H1 (cell line): ENCODE measurements around the gene HOMER1.

Experiments
- BCL11A ChIP-seq, 2 experiments: IDR thresholded peaks; one replicate each; pipeline ENCODE4 v1.6.1; 2011; ENCODE audit warnings: low read depth in 2 of 2, low read length in 2 of 2, mild to moderate bottlenecking in 2 of 2
- CTBP2 ChIP-seq: IDR thresholded peaks from 2 replicates; pipeline ENCODE4 v1.7.0; 2011; ENCODE audit warnings: borderline replicate concordance, mild to moderate bottlenecking, moderate library complexity, mixed read lengths, low read length; ENCODE audit not compliant: insufficient read depth, insufficient read length
- POLR2A ChIP-seq, 2 experiments: IDR thresholded peaks; 1 replicate in 1 of 2; 2 replicates in 1 of 2; pipeline ENCODE4 v1.6.1; 2011; ENCODE audit warnings: low read depth in 2 of 2, low read length in 2 of 2, mild to moderate bottlenecking in 2 of 2; ENCODE audit errors: control extremely low read depth in 1 of 2
- SIRT6 ChIP-seq: IDR thresholded peaks from one replicate; pipeline ENCODE4 v1.7.1; 2012; ENCODE audit warnings: low read length, inconsistent platforms
- SP1 ChIP-seq: IDR thresholded peaks from 2 replicates; pipeline ENCODE4 v1.6.1; 2011; ENCODE audit warnings: low read depth, low read length
- SP2 ChIP-seq: IDR thresholded peaks from 2 replicates; pipeline ENCODE4 v1.6.1; 2012; ENCODE audit warnings: mild to moderate bottlenecking, low read length, inconsistent platforms
- TAF1 ChIP-seq: IDR thresholded peaks from 2 replicates; pipeline ENCODE4 v1.6.1; 2011; ENCODE audit warnings: mild to moderate bottlenecking, low read depth, low read length
- YY1 ChIP-seq: IDR thresholded peaks from 2 replicates; pipeline ENCODE4 v1.6.1; 2011; ENCODE audit warnings: low read depth, mild to moderate bottlenecking, low read length
- ZNF274 ChIP-seq: IDR thresholded peaks from 2 replicates; pipeline ENCODE4 v1.7.0; 2012; ENCODE audit warnings: low read length, borderline replicate concordance; ENCODE audit errors: extremely low read depth
- TF ChIP-seq, protein P1 (sequence below), 3 experiments: IDR thresholded peaks; 1 replicate in 2 of 3; 2 replicates in 1 of 3; pipeline versions ENCODE4 v1.5.1 to v1.6.1; 2011; ENCODE audit warnings: low read length in 3 of 3, mild to moderate bottlenecking in 3 of 3, inconsistent platforms in 2 of 3, low read depth in 1 of 3, moderate library complexity in 1 of 3; ENCODE audit not compliant: insufficient read depth in 1 of 3; ENCODE audit errors: control extremely low read depth in 1 of 3

DNA sequence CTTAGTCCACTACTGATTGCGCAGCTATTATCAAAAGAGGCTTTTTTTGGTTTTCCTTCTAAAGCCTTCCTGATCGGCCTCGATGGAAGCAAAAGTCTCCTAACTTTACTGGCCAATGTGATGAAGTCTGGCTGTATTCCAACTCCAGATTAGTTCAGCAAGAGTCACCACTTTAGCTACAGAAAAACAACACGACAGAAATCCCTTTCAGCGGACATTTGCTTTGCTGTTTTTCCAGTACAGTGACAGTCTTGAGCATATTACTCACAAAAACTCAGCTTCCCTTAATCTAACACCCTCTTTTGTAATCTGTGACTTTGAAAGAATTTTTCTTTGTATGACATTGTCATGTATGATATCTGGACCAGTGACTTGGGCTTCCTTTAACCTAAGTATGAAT lies 95.7 kb downstream of the HOMER1 start:
- TF ChIP-seq YY1 = no peak
- TF ChIP-seq POLR2A (IDR thresholded peaks at IDR 0.05; ENCODE audit: control extremely low read depth in 1 of 2, low read depth in 2 of 2, low read length in 2 of 2) = no peak
- TF ChIP-seq, protein P1, sequence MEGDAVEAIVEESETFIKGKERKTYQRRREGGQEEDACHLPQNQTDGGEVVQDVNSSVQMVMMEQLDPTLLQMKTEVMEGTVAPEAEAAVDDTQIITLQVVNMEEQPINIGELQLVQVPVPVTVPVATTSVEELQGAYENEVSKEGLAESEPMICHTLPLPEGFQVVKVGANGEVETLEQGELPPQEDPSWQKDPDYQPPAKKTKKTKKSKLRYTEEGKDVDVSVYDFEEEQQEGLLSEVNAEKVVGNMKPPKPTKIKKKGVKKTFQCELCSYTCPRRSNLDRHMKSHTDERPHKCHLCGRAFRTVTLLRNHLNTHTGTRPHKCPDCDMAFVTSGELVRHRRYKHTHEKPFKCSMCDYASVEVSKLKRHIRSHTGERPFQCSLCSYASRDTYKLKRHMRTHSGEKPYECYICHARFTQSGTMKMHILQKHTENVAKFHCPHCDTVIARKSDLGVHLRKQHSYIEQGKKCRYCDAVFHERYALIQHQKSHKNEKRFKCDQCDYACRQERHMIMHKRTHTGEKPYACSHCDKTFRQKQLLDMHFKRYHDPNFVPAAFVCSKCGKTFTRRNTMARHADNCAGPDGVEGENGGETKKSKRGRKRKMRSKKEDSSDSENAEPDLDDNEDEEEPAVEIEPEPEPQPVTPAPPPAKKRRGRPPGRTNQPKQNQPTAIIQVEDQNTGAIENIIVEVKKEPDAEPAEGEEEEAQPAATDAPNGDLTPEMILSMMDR (IDR thresholded peaks at IDR 0.05; ENCODE audit: control extremely low read depth in 1 of 3, insufficient read depth in 1 of 3, low read depth in 1 of 3, low read length in 3 of 3) = no peak
- no peak for TF ChIP-seq BCL11A (IDR thresholded peaks at IDR 0.05; ENCODE audit: low read depth in 2 of 2, low read length in 2 of 2)
- no peak for TF ChIP-seq TAF1
- TF ChIP-seq SP2 = no peak
- no peak for TF ChIP-seq SP1
- no peak for TF ChIP-seq SIRT6
- no peak for TF ChIP-seq ZNF274
- TF ChIP-seq CTBP2 = no peak
